Liver (tissue), 9 donors: ENCODE data around the gene SHC2. TPM values are rescaled to one million over a fixed set of nuclear protein-coding genes. Genes with fewer than 3 reads are reported as not detected.

Source experiments
- DNase-seq: peaks from one replicate; pipeline ENCODE4 v3.0.0-alpha.2; 2017; ENCODE audit warnings: low spot score
- H3K27ac ChIP-seq, 2 donors: one replicate each; pipeline ENCODE4 v1.7.0; 2013; ENCODE audit warnings: inconsistent platforms in 2 of 2, low read length in 2 of 2, control low read depth in 1 of 2, low read depth in 1 of 2, mild to moderate bottlenecking in 1 of 2
- H3K27me3 ChIP-seq, 4 donors: one replicate each; pipeline versions ENCODE4 v1.6.1 to v1.7.0; 2013; ENCODE audit warnings: low read length in 3 of 4, inconsistent platforms in 1 of 4, mild to moderate bottlenecking in 1 of 4, moderate library complexity in 1 of 4; ENCODE audit not compliant: control insufficient read depth in 4 of 4, insufficient read depth in 4 of 4
- H3K36me3 ChIP-seq, 4 donors: one replicate each; pipeline versions ENCODE4 v1.6.1 to v1.7.0; 2013; ENCODE audit warnings: low read length in 3 of 4, mild to moderate bottlenecking in 3 of 4, low read depth in 1 of 4, moderate library complexity in 1 of 4; ENCODE audit not compliant: control insufficient read depth in 4 of 4, insufficient read depth in 3 of 4
- H3K4me1 ChIP-seq, 4 donors: one replicate each; pipeline versions ENCODE4 v1.6.1 to v1.7.0; 2013; ENCODE audit warnings: low read length in 3 of 4, mild to moderate bottlenecking in 3 of 4, moderate library complexity in 1 of 4; ENCODE audit not compliant: control insufficient read depth in 4 of 4, insufficient read depth in 4 of 4
- H3K4me3 ChIP-seq, 3 donors: one replicate each; pipeline versions ENCODE4 v1.6.1 to v1.7.0; 2013; ENCODE audit warnings: low read length in 3 of 3, control low read depth in 1 of 3, low read depth in 1 of 3, mild to moderate bottlenecking in 1 of 3
- H3K9ac ChIP-seq, 2 donors: one replicate each; pipeline ENCODE4 v1.7.0; 2013; ENCODE audit warnings: low read length in 2 of 2, mild to moderate bottlenecking in 2 of 2, moderate library complexity in 2 of 2, control low read depth in 1 of 2, low read depth in 1 of 2
- H3K9me3 ChIP-seq, 4 donors: one replicate each; pipeline versions ENCODE4 v1.6.1 to v1.7.0; 2013; ENCODE audit warnings: low read length in 3 of 4; ENCODE audit not compliant: control insufficient read depth in 4 of 4
- EGR1 ChIP-seq, 2 donors: IDR thresholded peaks; 2 replicates each; pipeline ENCODE4 v1.6.1; 2016 to 2018; ENCODE audit warnings: antibody characterized with exemption in 2 of 2, low read depth in 2 of 2
- FOXA1 ChIP-seq: IDR thresholded peaks from 2 replicates; pipeline ENCODE4 v1.6.1; 2016; ENCODE audit warnings: antibody characterized with exemption
- FOXA2 ChIP-seq: IDR thresholded peaks from 2 replicates; pipeline ENCODE4 v1.6.1; 2016; ENCODE audit warnings: antibody characterized with exemption
- GABPA ChIP-seq, 2 donors: IDR thresholded peaks in 1 of 2; conservative IDR thresholded peaks in 1 of 2; 2 replicates each; pipeline ENCODE4 v1.6.1; 2016; ENCODE audit warnings: antibody characterized with exemption in 2 of 2, mild to moderate bottlenecking in 1 of 2, moderate library complexity in 1 of 2
- HNF4A ChIP-seq, 2 donors: conservative IDR thresholded peaks; 2 replicates each; pipeline ENCODE4 v1.6.1; 2016; ENCODE audit warnings: antibody characterized with exemption in 2 of 2, mild to moderate bottlenecking in 2 of 2
- HNF4G ChIP-seq: IDR thresholded peaks from 2 replicates; pipeline ENCODE4 v1.6.1; 2016; ENCODE audit warnings: antibody characterized with exemption
- JUND ChIP-seq, 2 donors: IDR thresholded peaks; 2 replicates each; pipeline ENCODE4 v1.6.1; 2016; ENCODE audit warnings: antibody characterized with exemption in 2 of 2
- NR2F2 ChIP-seq: IDR thresholded peaks from 2 replicates; pipeline ENCODE4 v1.6.1; 2016; ENCODE audit warnings: antibody characterized with exemption
- RXRA ChIP-seq, 2 donors: IDR thresholded peaks; 2 replicates each; pipeline ENCODE4 v1.6.1; 2017 to 2018; ENCODE audit warnings: antibody characterized with exemption in 2 of 2, mild to moderate bottlenecking in 1 of 2
- SP1 ChIP-seq: IDR thresholded peaks from 2 replicates; pipeline ENCODE4 v1.6.1; 2018; ENCODE audit warnings: antibody characterized with exemption, mild to moderate bottlenecking
- TAF1 ChIP-seq: conservative IDR thresholded peaks from 2 replicates; pipeline ENCODE4 v1.6.1; 2016; ENCODE audit warnings: antibody characterized with exemption, mild to moderate bottlenecking
- YY1 ChIP-seq: IDR thresholded peaks from 2 replicates; pipeline ENCODE4 v1.6.1; 2016; ENCODE audit warnings: antibody characterized with exemption, mild to moderate bottlenecking
- WGBS: extraction: QIAGEN DNeasy Blood & Tissue Kit; methylation state at CpG from one replicate; pipeline ENCODE4 v1.1.7; 2013; 5-methylcytosine and 5-hydroxymethylcytosine counted together
- polyA plus RNA-seq, 2 donors: library from polyadenylated mRNA; stranded (reverse) in 1 of 2; unstranded in 1 of 2; fragments of 200-250 nt in 1 of 2; fragments of >200 nt in 1 of 2; fragmentation: Nextera tagmentation in 1 of 2; extraction: Ambion mirVana in 1 of 2; gene quantifications; one replicate each; pipeline versions ENCODE4 v1.2.1 to v1.2.3, GENCODE V29; 2013 to 2015
- total RNA-seq, 2 donors: library from RNA; depleted of rRNA; stranded (reverse); fragments of >200 nt; gene quantifications; one replicate each; pipeline ENCODE4 v1.2.3, GENCODE V29; 2014
- TF ChIP-seq, protein P1 (sequence below): IDR thresholded peaks from 2 replicates; pipeline ENCODE4 v1.6.1; 2016; ENCODE audit warnings: antibody characterized with exemption, mild to moderate bottlenecking
- TF ChIP-seq, protein P2 (sequence below): IDR thresholded peaks from 2 replicates; pipeline ENCODE4 v1.6.1; 2016; ENCODE audit warnings: antibody characterized with exemption
- TF ChIP-seq, protein P3 (sequence below): fragments of 150-350 bp; IDR thresholded peaks from 2 replicates; pipeline ENCODE4 v1.5.1; 2017; ENCODE audit warnings: improper control_type of control experiment, low read depth, low read length; ENCODE audit not compliant: missing input control
- TF ChIP-seq, protein P4 (sequence below): IDR thresholded peaks from 2 replicates; pipeline ENCODE4 v1.6.1; 2016; ENCODE audit warnings: antibody characterized with exemption
- donor health status: healthy.
- donor health status: healthy.
- donor health status: healthy.
- donor health status: healthy.
- donor health status: healthy.

SHC2 gene
- total and polyA plus RNA-seq, 4 donors, result 15.6 to 43.0 (median 23.0) TPM

DNA sequence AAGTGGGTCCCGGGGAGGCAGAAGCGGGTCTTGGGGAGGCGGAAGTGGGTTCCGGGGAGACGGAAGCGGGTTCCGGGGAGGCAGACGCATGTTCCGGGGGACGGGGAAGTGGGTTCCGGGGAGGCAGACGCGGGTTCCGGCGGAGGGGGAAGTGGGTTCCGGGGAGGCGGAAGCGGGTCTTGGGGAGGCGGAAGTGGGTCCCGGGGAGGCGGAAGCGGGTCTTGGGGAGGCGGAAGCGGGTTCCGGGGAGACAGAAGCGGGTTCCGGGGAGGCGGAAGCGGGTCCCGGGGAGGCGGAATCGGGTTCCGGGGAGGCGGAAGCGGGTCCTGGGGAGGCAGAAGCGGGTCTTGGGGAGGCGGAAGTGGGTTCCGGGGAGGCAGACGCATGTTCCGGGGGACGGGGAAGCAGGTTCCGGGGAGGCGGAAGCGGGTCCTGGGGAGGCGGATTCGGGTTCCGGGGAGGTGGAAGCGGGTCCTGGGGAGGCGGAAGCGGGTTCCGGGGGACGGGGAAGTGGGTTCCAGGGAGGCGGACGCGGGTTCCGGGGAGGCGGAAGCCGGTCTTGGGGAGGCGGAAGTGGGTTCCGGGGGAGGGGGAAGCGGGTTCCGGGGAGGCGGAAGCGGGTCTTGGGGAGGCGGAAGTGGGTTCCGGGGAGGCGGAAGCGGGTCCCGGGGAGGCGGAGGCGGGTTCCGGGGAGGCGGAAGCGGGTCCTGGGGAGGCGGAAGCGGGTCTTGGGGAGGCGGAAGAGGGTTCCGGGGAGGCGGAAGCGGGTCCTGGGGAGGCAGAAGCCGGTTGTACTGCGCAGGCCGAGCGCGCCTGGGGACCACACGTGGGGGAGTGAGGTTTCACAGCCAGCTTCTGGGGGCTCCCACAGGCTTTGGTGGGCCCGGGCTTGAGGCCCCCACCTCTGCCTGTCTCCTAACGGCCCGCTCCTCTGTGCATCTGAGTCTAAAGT is 2.5 kb downstream of the SHC2 start:
- TF ChIP-seq YY1 (no peak), HNF4A (conservative IDR thresholded peaks at IDR 0.05) (no peak), SP1 (no peak), GABPA (IDR thresholded peaks at IDR 0.05 in 1 of 2, conservative IDR thresholded peaks at IDR 0.05 in 1 of 2) (no peak), EGR1 (IDR thresholded peaks at IDR 0.05; ENCODE audit: low read depth in 2 of 2) (no peak), FOXA2 (no peak), FOXA1 (no peak), NR2F2 (no peak), JUND (IDR thresholded peaks at IDR 0.05) (no peak), TAF1 (no peak), HNF4G (no peak), RXRA (IDR thresholded peaks at IDR 0.05) (no peak)
- TF ChIP-seq, protein P1, sequence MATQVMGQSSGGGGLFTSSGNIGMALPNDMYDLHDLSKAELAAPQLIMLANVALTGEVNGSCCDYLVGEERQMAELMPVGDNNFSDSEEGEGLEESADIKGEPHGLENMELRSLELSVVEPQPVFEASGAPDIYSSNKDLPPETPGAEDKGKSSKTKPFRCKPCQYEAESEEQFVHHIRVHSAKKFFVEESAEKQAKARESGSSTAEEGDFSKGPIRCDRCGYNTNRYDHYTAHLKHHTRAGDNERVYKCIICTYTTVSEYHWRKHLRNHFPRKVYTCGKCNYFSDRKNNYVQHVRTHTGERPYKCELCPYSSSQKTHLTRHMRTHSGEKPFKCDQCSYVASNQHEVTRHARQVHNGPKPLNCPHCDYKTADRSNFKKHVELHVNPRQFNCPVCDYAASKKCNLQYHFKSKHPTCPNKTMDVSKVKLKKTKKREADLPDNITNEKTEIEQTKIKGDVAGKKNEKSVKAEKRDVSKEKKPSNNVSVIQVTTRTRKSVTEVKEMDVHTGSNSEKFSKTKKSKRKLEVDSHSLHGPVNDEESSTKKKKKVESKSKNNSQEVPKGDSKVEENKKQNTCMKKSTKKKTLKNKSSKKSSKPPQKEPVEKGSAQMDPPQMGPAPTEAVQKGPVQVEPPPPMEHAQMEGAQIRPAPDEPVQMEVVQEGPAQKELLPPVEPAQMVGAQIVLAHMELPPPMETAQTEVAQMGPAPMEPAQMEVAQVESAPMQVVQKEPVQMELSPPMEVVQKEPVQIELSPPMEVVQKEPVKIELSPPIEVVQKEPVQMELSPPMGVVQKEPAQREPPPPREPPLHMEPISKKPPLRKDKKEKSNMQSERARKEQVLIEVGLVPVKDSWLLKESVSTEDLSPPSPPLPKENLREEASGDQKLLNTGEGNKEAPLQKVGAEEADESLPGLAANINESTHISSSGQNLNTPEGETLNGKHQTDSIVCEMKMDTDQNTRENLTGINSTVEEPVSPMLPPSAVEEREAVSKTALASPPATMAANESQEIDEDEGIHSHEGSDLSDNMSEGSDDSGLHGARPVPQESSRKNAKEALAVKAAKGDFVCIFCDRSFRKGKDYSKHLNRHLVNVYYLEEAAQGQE, result no peak
- TF ChIP-seq, protein P2, sequence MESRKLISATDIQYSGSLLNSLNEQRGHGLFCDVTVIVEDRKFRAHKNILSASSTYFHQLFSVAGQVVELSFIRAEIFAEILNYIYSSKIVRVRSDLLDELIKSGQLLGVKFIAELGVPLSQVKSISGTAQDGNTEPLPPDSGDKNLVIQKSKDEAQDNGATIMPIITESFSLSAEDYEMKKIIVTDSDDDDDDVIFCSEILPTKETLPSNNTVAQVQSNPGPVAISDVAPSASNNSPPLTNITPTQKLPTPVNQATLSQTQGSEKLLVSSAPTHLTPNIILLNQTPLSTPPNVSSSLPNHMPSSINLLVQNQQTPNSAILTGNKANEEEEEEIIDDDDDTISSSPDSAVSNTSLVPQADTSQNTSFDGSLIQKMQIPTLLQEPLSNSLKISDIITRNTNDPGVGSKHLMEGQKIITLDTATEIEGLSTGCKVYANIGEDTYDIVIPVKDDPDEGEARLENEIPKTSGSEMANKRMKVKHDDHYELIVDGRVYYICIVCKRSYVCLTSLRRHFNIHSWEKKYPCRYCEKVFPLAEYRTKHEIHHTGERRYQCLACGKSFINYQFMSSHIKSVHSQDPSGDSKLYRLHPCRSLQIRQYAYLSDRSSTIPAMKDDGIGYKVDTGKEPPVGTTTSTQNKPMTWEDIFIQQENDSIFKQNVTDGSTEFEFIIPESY, result no peak
- TF ChIP-seq, protein P3, sequence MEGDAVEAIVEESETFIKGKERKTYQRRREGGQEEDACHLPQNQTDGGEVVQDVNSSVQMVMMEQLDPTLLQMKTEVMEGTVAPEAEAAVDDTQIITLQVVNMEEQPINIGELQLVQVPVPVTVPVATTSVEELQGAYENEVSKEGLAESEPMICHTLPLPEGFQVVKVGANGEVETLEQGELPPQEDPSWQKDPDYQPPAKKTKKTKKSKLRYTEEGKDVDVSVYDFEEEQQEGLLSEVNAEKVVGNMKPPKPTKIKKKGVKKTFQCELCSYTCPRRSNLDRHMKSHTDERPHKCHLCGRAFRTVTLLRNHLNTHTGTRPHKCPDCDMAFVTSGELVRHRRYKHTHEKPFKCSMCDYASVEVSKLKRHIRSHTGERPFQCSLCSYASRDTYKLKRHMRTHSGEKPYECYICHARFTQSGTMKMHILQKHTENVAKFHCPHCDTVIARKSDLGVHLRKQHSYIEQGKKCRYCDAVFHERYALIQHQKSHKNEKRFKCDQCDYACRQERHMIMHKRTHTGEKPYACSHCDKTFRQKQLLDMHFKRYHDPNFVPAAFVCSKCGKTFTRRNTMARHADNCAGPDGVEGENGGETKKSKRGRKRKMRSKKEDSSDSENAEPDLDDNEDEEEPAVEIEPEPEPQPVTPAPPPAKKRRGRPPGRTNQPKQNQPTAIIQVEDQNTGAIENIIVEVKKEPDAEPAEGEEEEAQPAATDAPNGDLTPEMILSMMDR, result no peak
- TF ChIP-seq, protein P4, sequence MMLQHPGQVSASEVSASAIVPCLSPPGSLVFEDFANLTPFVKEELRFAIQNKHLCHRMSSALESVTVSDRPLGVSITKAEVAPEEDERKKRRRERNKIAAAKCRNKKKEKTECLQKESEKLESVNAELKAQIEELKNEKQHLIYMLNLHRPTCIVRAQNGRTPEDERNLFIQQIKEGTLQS, result no peak
- Histone ChIP-seq H3K4me1 (peaks cover 2 to 11% (median 6%) of the 10 kb centered on the region in 4 donors), H3K9me3 (no peaks in the 10 kb centered on the region), H3K27me3 (no peaks in the 10 kb centered on the region), H3K36me3 (peaks cover 0 to 6% (median 0%) of the 10 kb centered on the region in 4 donors), H3K4me3 (no peak overlapping the region), H3K27ac (no peak overlapping the region), H3K9ac (no peak overlapping the region)
- DNase-seq, result no peak
- WGBS, result 98% methylated on average over 89 of the region's 89 CpGs
